IMR-90 (cell line): ENCODE data around the gene PCGF3.

Source experiments
- CEBPB ChIP-seq: IDR thresholded peaks from 2 replicates; pipeline ENCODE4 v1.6.1; 2012; ENCODE audit warnings: low read depth, low read length, improper control_type of control experiment
- CTCF ChIP-seq: conservative IDR thresholded peaks from 2 replicates; pipeline ENCODE4 v1.5.1; 2012; ENCODE audit warnings: mild to moderate bottlenecking, low read depth, low read length, improper control_type of control experiment
- MXI1 ChIP-seq: IDR thresholded peaks from 2 replicates; pipeline ENCODE4 v1.6.1; 2012; ENCODE audit warnings: low read depth, mild to moderate bottlenecking, low read length, moderate library complexity, borderline replicate concordance
- NFE2L2 ChIP-seq: fragments of 150-350 bp; IDR thresholded peaks from 2 replicates; pipeline ENCODE4 v1.6.1; 2016; ENCODE audit warnings: low read depth, mild to moderate bottlenecking, low read length
- POLR2A ChIP-seq: IDR thresholded peaks from 2 replicates; pipeline ENCODE4 v1.6.1; 2012; ENCODE audit warnings: mild to moderate bottlenecking, low read depth, low read length
- RCOR1 ChIP-seq: IDR thresholded peaks from 2 replicates; pipeline ENCODE4 v1.6.1; 2012; ENCODE audit warnings: mild to moderate bottlenecking, low read length, improper control_type of control experiment; ENCODE audit not compliant: insufficient replicate concordance
- RFX5 ChIP-seq: IDR thresholded peaks from 2 replicates; pipeline ENCODE4 v1.8.0; 2012; ENCODE audit warnings: low read depth, mild to moderate bottlenecking, low read length, moderate library complexity
- SMC3 ChIP-seq: fragments of 150-350 bp; IDR thresholded peaks from 2 replicates; pipeline ENCODE4 v1.6.1; 2016; ENCODE audit warnings: low read depth, mild to moderate bottlenecking, antibody characterized with exemption, low read length, moderate library complexity

DNA sequence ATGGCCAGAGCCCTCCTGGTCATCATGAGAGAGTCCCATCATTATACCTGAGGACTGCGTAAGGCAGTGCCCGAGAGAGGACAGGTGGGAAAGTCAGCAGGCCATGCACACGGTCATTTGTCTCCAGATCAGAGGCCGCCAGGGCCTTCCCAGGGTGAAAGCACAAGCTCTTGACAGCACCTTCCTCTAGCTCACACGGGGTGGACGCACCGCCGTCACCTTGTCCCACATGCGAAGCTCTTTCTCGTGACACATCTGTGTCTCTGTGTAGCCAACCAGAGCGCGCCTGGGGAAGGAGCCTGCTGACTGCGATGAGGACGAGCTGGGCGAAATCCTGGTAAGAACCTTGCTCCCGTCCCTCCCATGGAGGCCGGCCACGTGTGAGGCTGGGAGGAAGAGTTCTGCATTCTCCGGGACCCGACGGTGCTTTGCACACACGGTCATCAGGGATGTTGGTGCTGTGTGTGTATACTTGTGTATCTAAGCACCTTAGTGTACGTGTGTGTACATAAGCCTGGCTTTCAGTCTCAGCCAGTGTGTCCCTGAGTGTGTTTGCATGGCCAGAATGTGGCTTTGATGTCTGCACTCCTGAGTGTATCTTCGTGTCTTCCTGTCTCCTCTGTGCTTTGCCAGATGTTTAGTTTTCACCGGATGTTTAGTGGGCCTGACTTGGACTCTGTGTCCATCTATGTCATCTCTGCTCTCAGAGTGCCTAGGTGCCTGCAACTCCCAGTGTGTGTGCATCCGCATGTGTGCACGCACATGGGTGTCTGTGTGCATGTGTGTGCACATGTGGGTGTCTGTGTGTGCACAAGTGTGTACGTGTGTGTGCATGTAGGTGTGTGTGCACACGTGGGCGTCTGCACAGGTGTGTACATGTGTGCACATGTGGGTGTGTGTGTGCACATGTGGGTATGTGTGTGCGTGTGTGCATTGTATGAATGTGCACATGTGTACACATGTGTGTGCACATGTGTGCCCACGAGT, 46.7 kb upstream of the PCGF3 start:
- no peak for TF ChIP-seq CTCF
- TF ChIP-seq POLR2A, result no peak
- no peak for TF ChIP-seq NFE2L2
- no peak for TF ChIP-seq SMC3
- TF ChIP-seq MXI1, result no peak
- TF ChIP-seq RCOR1, result no peak
- TF ChIP-seq CEBPB, result no peak
- no peak for TF ChIP-seq RFX5
